Measurements from ENCODE around the gene EDARADD.

The EDARADD gene

GRCh38 chr1:236520445-236521005 is 126.4 kb downstream of the EDARADD start:
- no peak for DNase-seq

GRCh38 chr1:236522937-236523703 is 129.0 kb downstream of the EDARADD start:
- DNase-seq = no peak

- DNase-seq = peak; percentile 94
Observed at GRCh38 chr1:236523704-236524141, 129.6 kb downstream of the EDARADD start, which contains the start of gene LGALS8. Gene LGALS8 (plus strand): TSS chr1:236523982. CDS start chr1:236526071, 2,089 bp downstream.

- DNase-seq = peak; percentile 85
Observed at GRCh38 chr1:236524142-236524894, 130.2 kb downstream of the EDARADD start.

GRCh38 chr1:236524895-236525184 is 130.8 kb downstream of the EDARADD start:
- DNase-seq = no peak

GRCh38 chr1:236526079-236526478 is 132.0 kb downstream of the EDARADD start:
- no peak for DNase-seq

GRCh38 chr1:236530286-236530685 is 136.2 kb downstream of the EDARADD start:
- no peak for DNase-seq

- no peak for DNase-seq
Observed at GRCh38 chr1:236530959-236531358, 136.9 kb downstream of the EDARADD start.

GRCh38 chr1:236532850-236533249 is 138.8 kb downstream of the EDARADD start:
- no peak for DNase-seq

- no peak for DNase-seq
Observed at GRCh38 chr1:236534151-236534651, 140.1 kb downstream of the EDARADD start.

Data from femur (tissue), 1 donor.